K562 (cell line): ENCODE data around the gene CCT3. TPM values are rescaled to one million over a fixed set of nuclear protein-coding genes. Genes with fewer than 3 reads are reported as not detected.

ENCODE experiments used
- DMBX1 ChIP-seq: fragments of 250-450 bp; sonication (Bioruptor Pico); IDR thresholded peaks from 2 replicates; pipeline ENCODE4 v1.8.0; 2022; ENCODE audit warnings: inconsistent platforms, mild to moderate bottlenecking, moderate library complexity, borderline replicate concordance
- FOXK1 ChIP-seq: sonication (generic); formaldehyde crosslinking; IDR thresholded peaks from 2 replicates; pipeline ENCODE4 v1.8.0; 2022; ENCODE audit warnings: missing genetic modification reagents, mild to moderate bottlenecking, borderline replicate concordance
- PHB ChIP-seq: fragments of 250-450 bp; sonication (Bioruptor Pico); IDR thresholded peaks from 2 replicates; pipeline ENCODE4 v1.5.0; 2021
- PRMT5 ChIP-seq: sonication (generic); formaldehyde crosslinking; IDR thresholded peaks from 2 replicates; pipeline ENCODE4 v1.5.0; 2020; ENCODE audit warnings: missing genetic modification reagents
- TCFL5 ChIP-seq: fragments of 250-450 bp; sonication (Bioruptor Pico); conservative IDR thresholded peaks from 2 replicates; pipeline ENCODE4 v1.6.1; 2021; ENCODE audit warnings: mild to moderate bottlenecking, moderate library complexity, matching md5 sums
- THRAP3 ChIP-seq: fragments of 450-650 bp; IDR thresholded peaks from 2 replicates; pipeline ENCODE4 v1.6.1; 2016; ENCODE audit warnings: mild to moderate bottlenecking, inconsistent platforms, borderline replicate concordance
- ZBTB8A ChIP-seq: fragments of 450-650 bp; IDR thresholded peaks from 2 replicates; pipeline ENCODE4 v1.6.1; 2018; ENCODE audit warnings: mild to moderate bottlenecking, moderate library complexity; ENCODE audit not compliant: partially characterized antibody
- ZFPM2 ChIP-seq: fragments of 250-450 bp; sonication (Bioruptor Pico); IDR thresholded peaks from 2 replicates; pipeline ENCODE4 v1.5.1; 2022; ENCODE audit warnings: mild to moderate bottlenecking
- ZNF384 ChIP-seq: IDR thresholded peaks from 2 replicates; pipeline ENCODE4 v1.6.1; 2012; ENCODE audit warnings: low read depth, low read length, improper control_type of control experiment
- ZNF444 ChIP-seq: fragments of 250-450 bp; sonication (Bioruptor Pico); IDR thresholded peaks from 2 replicates; pipeline ENCODE4 v1.4.0; 2020; ENCODE audit warnings: mild to moderate bottlenecking, moderate library complexity
- polyA plus RNA-seq, 8 experiments: library from polyadenylated mRNA; depleted of rRNA in 4 of 8; stranded (reverse) in 5 of 8; unstranded in 3 of 8; fragments of >200 nt; fragmentation: Nextera tagmentation in 2 of 8; fragmentation: Illumina TruSeq in 1 of 8; extraction: Ambion mirVana in 2 of 8; extraction: Trizol in 1 of 8; gene quantifications; 2 replicates each; pipeline versions ENCODE4 v1.2.1 to v1.2.3, GENCODE V29; 2011 to 2014; ENCODE audit warnings: inconsistent platforms in 1 of 8, missing spikeins in 1 of 8
- total RNA-seq, 7 experiments: library from RNA; depleted of rRNA in 6 of 7; stranded (reverse); fragments of >200 nt in 6 of 7; fragmentation: Illumina TruSeq in 2 of 7; extraction: Trizol in 2 of 7; gene quantifications; 2 replicates each; pipeline versions ENCODE4 v1.2.1 to v1.2.3, GENCODE V29; 2011 to 2021; ENCODE audit warnings: low replicate concordance in 1 of 7
- TF ChIP-seq, protein P1 (sequence below): fragments of 450-650 bp; formaldehyde crosslinking; IDR thresholded peaks from 2 replicates; pipeline ENCODE4 v1.4.0; 2020; ENCODE audit warnings: mild to moderate bottlenecking, moderate library complexity
- TF ChIP-seq, protein P2 (sequence below), 2 experiments: fragments of 200-800 bp in 1 of 2; sonication (Bioruptor generic) in 1 of 2; sonication (generic) in 1 of 2; formaldehyde crosslinking in 1 of 2; IDR thresholded peaks in 1 of 2; conservative IDR thresholded peaks in 1 of 2; 2 replicates each; pipeline versions ENCODE4 v1.5.0 to v1.6.1; 2016 to 2020; ENCODE audit warnings: missing compliant biosample characterization in 1 of 2, missing genetic modification characterization in 1 of 2, missing genetic modification reagents in 1 of 2
- TF ChIP-seq, protein P3 (sequence below): fragments of 200-800 bp; sonication (Bioruptor generic); IDR thresholded peaks from 2 replicates; pipeline ENCODE4 v1.6.1; 2017; ENCODE audit warnings: missing genetic modification characterization, missing compliant biosample characterization
- TF ChIP-seq, protein P4 (sequence below): sonication (generic); formaldehyde crosslinking; IDR thresholded peaks from 2 replicates; pipeline ENCODE4 v1.8.1; 2023; ENCODE audit warnings: mild to moderate bottlenecking, missing genetic modification reagents
- TF ChIP-seq, protein P5 (sequence below): fragments of 450-650 bp; IDR thresholded peaks from 2 replicates; pipeline ENCODE4 v1.6.1; 2016; ENCODE audit warnings: borderline replicate concordance

Gene CCT3
- total and polyA plus RNA-seq, 9 of the 15 experiments (the other 6 are each of a cell fraction or from before 2014, with no cell fraction given), result 475 to 1,167 (median 610) TPM

DNA sequence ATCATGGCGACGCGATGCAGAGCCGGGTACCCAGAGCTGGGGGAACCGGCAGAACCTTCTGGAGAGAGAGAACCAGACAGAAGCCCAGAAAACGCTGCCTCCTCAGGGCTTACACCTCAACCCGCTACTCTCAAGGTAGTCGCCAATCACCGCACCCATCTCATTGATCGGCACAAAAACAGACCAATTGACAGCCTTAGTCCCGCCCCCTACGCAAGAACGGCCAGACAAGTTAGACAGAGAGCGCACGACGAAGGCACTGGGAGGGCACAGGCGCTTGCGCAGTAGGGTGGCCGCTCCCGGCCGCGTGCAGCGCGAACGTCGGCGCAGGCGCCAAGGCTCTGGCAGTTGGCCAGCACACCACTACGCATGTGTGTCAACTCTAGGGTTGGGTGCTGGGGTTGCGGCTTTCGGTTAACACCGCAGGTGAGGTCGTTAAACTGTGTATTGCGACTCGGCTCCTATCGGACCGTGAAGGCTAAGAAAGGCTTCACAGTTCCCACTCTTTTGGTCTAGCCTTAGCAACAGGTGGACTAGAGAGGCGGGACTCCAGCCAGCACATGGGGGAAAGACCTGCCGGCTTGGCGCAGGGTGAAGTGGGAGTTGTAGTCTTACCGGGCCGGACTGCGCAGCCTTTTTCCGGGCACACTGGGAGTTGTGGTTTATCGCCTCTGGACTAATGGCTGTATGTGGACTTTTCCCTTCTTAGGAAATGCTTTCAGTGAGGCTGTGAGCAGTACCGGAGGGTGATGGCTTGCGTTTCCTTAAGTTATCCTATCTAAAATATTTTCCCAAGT, at the start of gene CCT3, which contains the start of gene TSACC (continued):
- TF ChIP-seq, protein P1, sequence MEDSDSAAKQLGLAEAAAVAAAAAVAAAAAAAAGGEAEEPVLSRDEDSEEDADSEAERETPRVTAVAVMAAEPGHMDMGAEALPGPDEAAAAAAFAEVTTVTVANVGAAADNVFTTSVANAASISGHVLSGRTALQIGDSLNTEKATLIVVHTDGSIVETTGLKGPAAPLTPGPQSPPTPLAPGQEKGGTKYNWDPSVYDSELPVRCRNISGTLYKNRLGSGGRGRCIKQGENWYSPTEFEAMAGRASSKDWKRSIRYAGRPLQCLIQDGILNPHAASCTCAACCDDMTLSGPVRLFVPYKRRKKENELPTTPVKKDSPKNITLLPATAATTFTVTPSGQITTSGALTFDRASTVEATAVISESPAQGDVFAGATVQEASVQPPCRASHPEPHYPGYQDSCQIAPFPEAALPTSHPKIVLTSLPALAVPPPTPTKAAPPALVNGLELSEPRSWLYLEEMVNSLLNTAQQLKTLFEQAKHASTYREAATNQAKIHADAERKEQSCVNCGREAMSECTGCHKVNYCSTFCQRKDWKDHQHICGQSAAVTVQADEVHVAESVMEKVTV, result no peak
- TF ChIP-seq THRAP3 (no peak), ZNF384 (0 out of 2 replicates have a peak, but pooled peaks have one; percentile 11), ZBTB8A (no peak), TCFL5 (no peak; the same call in 1 of the 2 replicates), ZFPM2 (CRISPR knock-in tag) (no peak), DMBX1 (CRISPR knock-in tag) (no peak), PHB (CRISPR knock-in tag) (no peak), PRMT5 (CRISPR knock-in tag) (no peak), FOXK1 (CRISPR knock-in tag) (peak; percentile 74; the same call in 1 of the 2 replicates), ZNF444 (CRISPR knock-in tag) (no peak)
- TF ChIP-seq, protein P2, sequence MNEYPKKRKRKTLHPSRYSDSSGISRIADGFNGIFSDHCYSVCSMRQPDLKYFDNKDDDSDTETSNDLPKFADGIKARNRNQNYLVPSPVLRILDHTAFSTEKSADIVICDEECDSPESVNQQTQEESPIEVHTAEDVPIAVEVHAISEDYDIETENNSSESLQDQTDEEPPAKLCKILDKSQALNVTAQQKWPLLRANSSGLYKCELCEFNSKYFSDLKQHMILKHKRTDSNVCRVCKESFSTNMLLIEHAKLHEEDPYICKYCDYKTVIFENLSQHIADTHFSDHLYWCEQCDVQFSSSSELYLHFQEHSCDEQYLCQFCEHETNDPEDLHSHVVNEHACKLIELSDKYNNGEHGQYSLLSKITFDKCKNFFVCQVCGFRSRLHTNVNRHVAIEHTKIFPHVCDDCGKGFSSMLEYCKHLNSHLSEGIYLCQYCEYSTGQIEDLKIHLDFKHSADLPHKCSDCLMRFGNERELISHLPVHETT (CRISPR knock-in tag; conservative IDR thresholded peaks at IDR 0.05 in 1 of 2, IDR thresholded peaks at IDR 0.05 in 1 of 2), result 0 out of 4 replicates have a peak, but pooled peaks of 1 of the 2 experiments have one; percentile 39
- TF ChIP-seq, protein P3, sequence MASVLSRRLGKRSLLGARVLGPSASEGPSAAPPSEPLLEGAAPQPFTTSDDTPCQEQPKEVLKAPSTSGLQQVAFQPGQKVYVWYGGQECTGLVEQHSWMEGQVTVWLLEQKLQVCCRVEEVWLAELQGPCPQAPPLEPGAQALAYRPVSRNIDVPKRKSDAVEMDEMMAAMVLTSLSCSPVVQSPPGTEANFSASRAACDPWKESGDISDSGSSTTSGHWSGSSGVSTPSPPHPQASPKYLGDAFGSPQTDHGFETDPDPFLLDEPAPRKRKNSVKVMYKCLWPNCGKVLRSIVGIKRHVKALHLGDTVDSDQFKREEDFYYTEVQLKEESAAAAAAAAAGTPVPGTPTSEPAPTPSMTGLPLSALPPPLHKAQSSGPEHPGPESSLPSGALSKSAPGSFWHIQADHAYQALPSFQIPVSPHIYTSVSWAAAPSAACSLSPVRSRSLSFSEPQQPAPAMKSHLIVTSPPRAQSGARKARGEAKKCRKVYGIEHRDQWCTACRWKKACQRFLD (CRISPR knock-in tag), result peak; percentile 89
- TF ChIP-seq, protein P4, sequence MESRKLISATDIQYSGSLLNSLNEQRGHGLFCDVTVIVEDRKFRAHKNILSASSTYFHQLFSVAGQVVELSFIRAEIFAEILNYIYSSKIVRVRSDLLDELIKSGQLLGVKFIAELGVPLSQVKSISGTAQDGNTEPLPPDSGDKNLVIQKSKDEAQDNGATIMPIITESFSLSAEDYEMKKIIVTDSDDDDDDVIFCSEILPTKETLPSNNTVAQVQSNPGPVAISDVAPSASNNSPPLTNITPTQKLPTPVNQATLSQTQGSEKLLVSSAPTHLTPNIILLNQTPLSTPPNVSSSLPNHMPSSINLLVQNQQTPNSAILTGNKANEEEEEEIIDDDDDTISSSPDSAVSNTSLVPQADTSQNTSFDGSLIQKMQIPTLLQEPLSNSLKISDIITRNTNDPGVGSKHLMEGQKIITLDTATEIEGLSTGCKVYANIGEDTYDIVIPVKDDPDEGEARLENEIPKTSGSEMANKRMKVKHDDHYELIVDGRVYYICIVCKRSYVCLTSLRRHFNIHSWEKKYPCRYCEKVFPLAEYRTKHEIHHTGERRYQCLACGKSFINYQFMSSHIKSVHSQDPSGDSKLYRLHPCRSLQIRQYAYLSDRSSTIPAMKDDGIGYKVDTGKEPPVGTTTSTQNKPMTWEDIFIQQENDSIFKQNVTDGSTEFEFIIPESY, result no peak
- TF ChIP-seq, protein P5, sequence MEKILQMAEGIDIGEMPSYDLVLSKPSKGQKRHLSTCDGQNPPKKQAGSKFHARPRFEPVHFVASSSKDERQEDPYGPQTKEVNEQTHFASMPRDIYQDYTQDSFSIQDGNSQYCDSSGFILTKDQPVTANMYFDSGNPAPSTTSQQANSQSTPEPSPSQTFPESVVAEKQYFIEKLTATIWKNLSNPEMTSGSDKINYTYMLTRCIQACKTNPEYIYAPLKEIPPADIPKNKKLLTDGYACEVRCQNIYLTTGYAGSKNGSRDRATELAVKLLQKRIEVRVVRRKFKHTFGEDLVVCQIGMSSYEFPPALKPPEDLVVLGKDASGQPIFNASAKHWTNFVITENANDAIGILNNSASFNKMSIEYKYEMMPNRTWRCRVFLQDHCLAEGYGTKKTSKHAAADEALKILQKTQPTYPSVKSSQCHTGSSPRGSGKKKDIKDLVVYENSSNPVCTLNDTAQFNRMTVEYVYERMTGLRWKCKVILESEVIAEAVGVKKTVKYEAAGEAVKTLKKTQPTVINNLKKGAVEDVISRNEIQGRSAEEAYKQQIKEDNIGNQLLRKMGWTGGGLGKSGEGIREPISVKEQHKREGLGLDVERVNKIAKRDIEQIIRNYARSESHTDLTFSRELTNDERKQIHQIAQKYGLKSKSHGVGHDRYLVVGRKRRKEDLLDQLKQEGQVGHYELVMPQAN, result peak; percentile 94
